Endothelial cell (in vitro differentiated cells): Measurements from ENCODE around the gene KRTAP9-9. TPM values are rescaled to one million over a fixed set of nuclear protein-coding genes. Genes with fewer than 3 reads are reported as not detected.
"Not testable (repeated sequence)": the region's sequence is repeated elsewhere in the genome, so short reads cannot be mapped to it uniquely, and the experiment has no call there.

Source experiments
- DNase-seq: peaks from one replicate; pipeline ENCODE4 v3.0.0; 2021; ENCODE audit warnings: low spot score
- H3K27ac Mint-ChIP-seq: one replicate; pipeline ENCODE4 v1.8.0; 2021; ENCODE audit warnings: mixed read lengths, inconsistent platforms; ENCODE audit not compliant: unreplicated experiment
- H3K27me3 Mint-ChIP-seq: one replicate; pipeline ENCODE4 v1.8.0; 2021; ENCODE audit warnings: mild to moderate bottlenecking, moderate library complexity, mixed read lengths, inconsistent platforms; ENCODE audit not compliant: unreplicated experiment
- H3K36me3 Mint-ChIP-seq: one replicate; pipeline ENCODE4 v1.8.0; 2021; ENCODE audit warnings: mild to moderate bottlenecking, low read depth, mixed read lengths, inconsistent platforms; ENCODE audit not compliant: unreplicated experiment
- H3K4me1 Mint-ChIP-seq: one replicate; pipeline ENCODE4 v1.8.0; 2021; ENCODE audit warnings: mild to moderate bottlenecking, mixed read lengths, inconsistent platforms; ENCODE audit not compliant: unreplicated experiment
- H3K4me3 Mint-ChIP-seq: one replicate; pipeline ENCODE4 v1.8.0; 2021; ENCODE audit warnings: mild to moderate bottlenecking, mixed read lengths, inconsistent platforms; ENCODE audit not compliant: unreplicated experiment
- H3K9me3 Mint-ChIP-seq: one replicate; pipeline ENCODE4 v1.8.0; 2021; ENCODE audit warnings: mixed read lengths, inconsistent platforms; ENCODE audit not compliant: unreplicated experiment
- long read RNA-seq: library from polyadenylated mRNA; unstranded; transcript quantifications from one replicate; pipeline ENCODE4 v2.0.0, GENCODE V29; 2020; ENCODE audit not compliant: unreplicated experiment
- total RNA-seq: library from RNA; stranded (reverse); fragmentation: NEBNext Ultra II Directional; extraction: Animal tissue kit (Norgen Biotek cat#: 25700); gene quantifications from one replicate; pipeline ENCODE4 v1.2.1, GENCODE V29; 2021; ENCODE audit not compliant: unreplicated experiment
- TF ChIP-seq, protein P1 (sequence below): fragments of 200-600 bp; sonication (generic); IDR thresholded peaks from one replicate; pipeline ENCODE4 v1.5.0; 2021; ENCODE audit warnings: antibody characterized with exemption; ENCODE audit not compliant: unreplicated experiment

The KRTAP9-9 gene
- not detected for total RNA-seq
- long read RNA-seq: 0 reads

DNA sequence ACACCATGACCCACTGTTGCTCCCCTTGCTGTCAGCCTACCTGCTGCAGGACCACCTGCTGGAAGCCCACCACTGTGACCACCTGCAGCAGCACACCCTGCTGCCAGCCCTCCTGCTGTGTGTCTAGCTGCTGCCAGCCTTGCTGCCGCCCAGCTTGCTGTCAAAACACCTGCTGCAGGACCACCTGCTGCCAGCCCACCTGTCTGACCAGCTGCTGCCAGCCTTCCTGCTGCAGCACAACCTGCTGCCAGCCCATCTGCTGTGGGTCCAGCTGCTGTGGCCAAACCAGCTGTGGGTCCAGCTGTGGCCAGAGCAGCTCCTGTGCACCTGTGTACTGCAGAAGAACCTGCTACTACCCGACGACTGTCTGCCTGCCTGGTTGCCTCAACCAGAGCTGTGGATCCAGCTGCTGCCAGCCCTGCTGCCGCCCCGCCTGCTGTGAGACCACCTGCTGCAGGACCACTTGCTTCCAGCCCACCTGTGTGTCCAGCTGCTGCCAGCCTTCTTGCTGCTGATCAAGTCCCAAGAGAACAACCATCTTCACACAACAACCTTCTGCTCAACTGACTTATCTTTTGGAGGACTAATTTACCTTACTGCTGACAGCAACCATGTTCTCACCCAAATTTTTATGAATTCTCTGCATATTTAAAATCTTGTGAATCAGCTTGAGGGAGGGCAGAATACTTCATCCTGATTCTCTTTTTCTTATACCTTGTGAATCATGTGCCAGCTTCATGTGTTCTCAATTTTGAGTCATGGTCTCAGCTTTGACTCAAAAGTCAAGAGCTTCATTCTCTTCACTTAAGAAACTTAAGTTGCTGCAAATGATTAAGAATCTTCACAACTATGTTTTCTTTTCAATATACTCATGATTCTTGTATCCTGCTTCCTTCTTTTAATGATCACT lies at the start of gene KRTAP9-9:
KRTAP9-9 (plus strand) TSS at position 4 of the 910 bp plus-strand sequence.
- not testable (repeated sequence) for H3K4me3 Mint-ChIP-seq, H3K27ac Mint-ChIP-seq, H3K27me3 Mint-ChIP-seq, DNase-seq, H3K4me1 Mint-ChIP-seq, H3K36me3 Mint-ChIP-seq, H3K9me3 Mint-ChIP-seq

DNA sequence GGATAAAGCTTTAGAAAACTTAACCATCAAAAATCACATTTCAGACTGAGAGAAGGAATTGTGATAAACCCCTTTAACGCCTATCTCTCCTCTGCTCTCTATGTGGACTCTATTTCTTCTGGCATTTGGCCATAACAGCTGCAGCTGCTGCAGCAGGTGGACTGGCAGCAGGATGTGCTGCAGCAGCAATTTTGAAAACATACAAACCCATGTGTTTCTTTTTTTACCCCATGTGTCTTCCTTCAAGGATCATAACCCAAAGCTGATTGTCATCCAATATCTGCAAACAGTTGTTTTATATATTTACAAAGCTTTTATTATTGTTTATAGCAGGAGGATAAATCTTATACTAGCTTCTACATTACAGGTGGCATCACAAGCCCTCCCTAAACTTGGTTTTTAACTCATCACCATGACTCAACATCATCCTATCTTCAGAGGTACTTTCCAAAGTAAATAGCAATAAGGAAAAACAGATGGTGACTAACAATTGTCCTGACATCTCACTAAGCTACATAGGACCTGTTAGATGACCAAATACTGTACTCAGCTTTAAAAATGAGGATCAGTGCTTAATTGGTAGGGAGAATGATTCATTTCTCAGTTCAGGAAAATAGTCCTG lies 43.2 kb upstream of the KRTAP9-9 start:
- TF ChIP-seq, protein P1, sequence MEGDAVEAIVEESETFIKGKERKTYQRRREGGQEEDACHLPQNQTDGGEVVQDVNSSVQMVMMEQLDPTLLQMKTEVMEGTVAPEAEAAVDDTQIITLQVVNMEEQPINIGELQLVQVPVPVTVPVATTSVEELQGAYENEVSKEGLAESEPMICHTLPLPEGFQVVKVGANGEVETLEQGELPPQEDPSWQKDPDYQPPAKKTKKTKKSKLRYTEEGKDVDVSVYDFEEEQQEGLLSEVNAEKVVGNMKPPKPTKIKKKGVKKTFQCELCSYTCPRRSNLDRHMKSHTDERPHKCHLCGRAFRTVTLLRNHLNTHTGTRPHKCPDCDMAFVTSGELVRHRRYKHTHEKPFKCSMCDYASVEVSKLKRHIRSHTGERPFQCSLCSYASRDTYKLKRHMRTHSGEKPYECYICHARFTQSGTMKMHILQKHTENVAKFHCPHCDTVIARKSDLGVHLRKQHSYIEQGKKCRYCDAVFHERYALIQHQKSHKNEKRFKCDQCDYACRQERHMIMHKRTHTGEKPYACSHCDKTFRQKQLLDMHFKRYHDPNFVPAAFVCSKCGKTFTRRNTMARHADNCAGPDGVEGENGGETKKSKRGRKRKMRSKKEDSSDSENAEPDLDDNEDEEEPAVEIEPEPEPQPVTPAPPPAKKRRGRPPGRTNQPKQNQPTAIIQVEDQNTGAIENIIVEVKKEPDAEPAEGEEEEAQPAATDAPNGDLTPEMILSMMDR: no peak
- no peak overlapping the region for H3K27ac Mint-ChIP-seq
- no peaks in the 10 kb centered on the region for H3K9me3 Mint-ChIP-seq
- DNase-seq: no peak
- H3K36me3 Mint-ChIP-seq: no peaks in the 10 kb centered on the region
- H3K27me3 Mint-ChIP-seq: no peaks in the 10 kb centered on the region
- H3K4me3 Mint-ChIP-seq: no peak overlapping the region
- no peaks in the 10 kb centered on the region for H3K4me1 Mint-ChIP-seq

DNA sequence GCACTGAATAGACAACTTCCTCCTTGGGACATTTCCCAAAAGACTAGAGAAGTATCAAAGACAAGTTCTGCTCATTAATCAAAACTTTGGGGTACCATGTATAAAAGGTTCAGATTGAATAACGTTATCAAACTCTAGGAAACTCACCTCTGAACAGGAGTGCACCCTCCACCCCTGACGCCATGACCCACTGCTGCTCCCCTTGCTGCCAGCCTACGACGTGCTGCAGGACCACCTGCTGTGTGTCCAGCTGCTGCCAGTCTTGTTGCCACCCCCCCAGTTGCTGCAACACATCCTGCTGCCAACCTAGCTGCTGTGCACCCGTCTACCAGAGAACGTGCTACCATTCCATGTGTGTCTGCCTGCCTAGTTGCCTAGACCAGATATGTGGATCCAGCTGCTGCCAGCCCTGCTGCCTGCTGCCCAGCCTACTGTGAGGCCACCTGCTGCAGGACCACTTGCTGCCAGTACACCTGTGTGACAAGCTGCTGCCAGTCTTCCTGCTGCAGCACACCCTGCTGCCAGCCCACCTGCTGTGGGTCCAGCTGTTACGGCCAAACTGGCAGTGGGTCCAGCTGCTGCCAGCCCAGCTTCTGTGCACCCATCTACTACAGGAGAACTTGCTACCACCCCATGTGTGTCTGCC lies 42.5 kb upstream of the KRTAP9-9 start:
- no peaks in the 10 kb centered on the region for H3K27me3 Mint-ChIP-seq
- H3K9me3 Mint-ChIP-seq: no peaks in the 10 kb centered on the region
- H3K4me3 Mint-ChIP-seq: no peak overlapping the region
- H3K27ac Mint-ChIP-seq: no peak overlapping the region
- no peak for DNase-seq
- H3K36me3 Mint-ChIP-seq: no peaks in the 10 kb centered on the region
- TF ChIP-seq, protein P1: no peak
- H3K4me1 Mint-ChIP-seq: no peaks in the 10 kb centered on the region

DNA sequence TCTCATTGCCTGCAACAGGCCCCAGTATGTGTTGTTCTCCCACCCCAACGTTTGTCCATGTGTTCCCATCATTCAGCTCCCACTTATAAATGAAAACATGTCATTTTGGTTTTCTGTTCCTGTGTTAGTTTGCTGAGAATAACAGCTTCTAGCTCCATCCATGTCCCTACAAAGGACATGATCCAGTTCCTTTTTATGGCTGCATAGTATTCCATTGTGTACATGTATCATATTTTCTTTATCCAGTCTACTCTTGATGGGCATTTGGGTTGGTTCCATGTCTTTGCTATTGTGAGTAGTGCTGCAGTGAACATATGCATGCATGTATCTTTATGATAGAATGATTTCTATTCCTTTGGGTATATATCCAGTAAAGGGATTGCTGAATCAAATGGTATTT lies 39.5 kb upstream of the KRTAP9-9 start:
- Mint-ChIP-seq H3K4me1 (no peaks in the 10 kb centered on the region), H3K36me3 (no peaks in the 10 kb centered on the region)

DNA sequence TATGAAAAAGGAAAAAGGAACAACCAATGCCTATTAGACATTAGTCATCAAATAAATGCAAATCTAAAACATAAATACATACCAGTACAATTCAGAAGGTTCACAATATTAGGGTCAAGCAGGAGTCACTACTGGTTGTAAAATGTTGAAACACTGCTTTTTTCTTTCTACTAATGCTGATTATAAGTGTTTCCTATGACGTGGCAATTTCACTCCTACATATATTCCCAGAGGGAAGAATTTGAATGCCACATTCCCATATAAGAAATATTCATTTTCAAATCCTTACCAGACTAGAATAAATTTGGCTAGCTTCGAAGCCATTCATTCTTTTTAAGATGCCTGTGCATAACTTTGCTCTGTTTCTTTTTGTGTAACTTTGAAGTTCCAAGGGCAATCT lies 31.4 kb upstream of the KRTAP9-9 start:
- Mint-ChIP-seq H3K4me1 (no peaks in the 10 kb centered on the region), H3K9me3 (no peaks in the 10 kb centered on the region), H3K36me3 (no peaks in the 10 kb centered on the region), H3K27ac (no peak overlapping the region), H3K27me3 (peaks cover 1% of the 10 kb centered on the region), H3K4me3 (no peak overlapping the region)
- TF ChIP-seq, protein P1: no peak
- DNase-seq: no peak

More for the DNA sequence above, 39.5 kb upstream of the KRTAP9-9 start:
- Mint-ChIP-seq H3K27me3 (no peaks in the 10 kb centered on the region), H3K4me3 (no peak overlapping the region), H3K27ac (no peak overlapping the region), H3K9me3 (no peaks in the 10 kb centered on the region)
- no peak for DNase-seq
- TF ChIP-seq, protein P1: no peak
